GM12874 (cell line): Measurements from ENCODE around the gene WDR70.

Experiments used
- CTCF ChIP-seq: IDR thresholded peaks from 2 replicates; pipeline ENCODE4 v1.5.1; 2011; ENCODE audit warnings: low read depth, mild to moderate bottlenecking, control low read depth, low read length, moderate library complexity; ENCODE audit not compliant: insufficient read depth

The WDR70 gene

GRCh38 chr5:37638897-37639296, 259.8 kb downstream of the WDR70 start:
- no peak for TF ChIP-seq CTCF

GRCh38 chr5:37640088-37640487, 261.0 kb downstream of the WDR70 start:
- TF ChIP-seq CTCF, result no peak

GRCh38 chr5:37641933-37642332, 262.8 kb downstream of the WDR70 start:
- TF ChIP-seq CTCF, result no peak

- no peak for TF ChIP-seq CTCF
Observed at GRCh38 chr5:37645707-37646106, 266.6 kb downstream of the WDR70 start.

- no peak for TF ChIP-seq CTCF
Observed at GRCh38 chr5:37657046-37657445, 277.9 kb downstream of the WDR70 start.

- no peak for TF ChIP-seq CTCF
Observed at GRCh38 chr5:37658440-37658839, 279.3 kb downstream of the WDR70 start.

GRCh38 chr5:37660319-37660718, 281.2 kb downstream of the WDR70 start:
- TF ChIP-seq CTCF, result no peak
